HG02642 (cell line): ENCODE measurements around the gene TDRKH.

Source experiments
- ATAC-seq: cut with Tn5 transposase; IDR thresholded peaks from one replicate; pipeline ENCODE4 v1.9.1; 2021; ENCODE audit warnings: mild to moderate bottlenecking; ENCODE audit not compliant: unreplicated experiment, poor library complexity

The TDRKH gene

DNA sequence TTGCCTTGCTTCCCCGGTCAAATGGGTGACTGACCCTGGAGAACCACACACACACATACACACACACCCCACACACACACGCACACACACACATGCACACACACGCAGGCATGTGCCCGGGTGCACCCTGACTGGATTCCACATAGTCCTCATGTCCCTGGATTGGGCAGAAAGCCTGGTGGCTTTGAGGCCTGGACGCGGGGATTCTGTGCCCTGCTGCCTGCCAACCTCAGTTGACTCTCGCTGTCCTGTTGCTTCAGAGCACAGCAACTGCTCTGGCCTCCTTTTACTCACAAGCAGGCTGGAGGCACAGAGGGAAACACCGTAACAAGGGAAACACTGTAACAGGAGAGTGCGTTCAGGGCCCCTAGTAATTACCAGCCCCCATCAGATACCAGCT is 34.9 kb upstream of the TDRKH start:
- ATAC-seq = no peak

GRCh38 chr1:151823175-151823574 is 32.9 kb upstream of the TDRKH start:
- ATAC-seq = no peak

- ATAC-seq = no peak
Observed at GRCh38 chr1:151822404-151822803, 32.1 kb upstream of the TDRKH start.

DNA sequence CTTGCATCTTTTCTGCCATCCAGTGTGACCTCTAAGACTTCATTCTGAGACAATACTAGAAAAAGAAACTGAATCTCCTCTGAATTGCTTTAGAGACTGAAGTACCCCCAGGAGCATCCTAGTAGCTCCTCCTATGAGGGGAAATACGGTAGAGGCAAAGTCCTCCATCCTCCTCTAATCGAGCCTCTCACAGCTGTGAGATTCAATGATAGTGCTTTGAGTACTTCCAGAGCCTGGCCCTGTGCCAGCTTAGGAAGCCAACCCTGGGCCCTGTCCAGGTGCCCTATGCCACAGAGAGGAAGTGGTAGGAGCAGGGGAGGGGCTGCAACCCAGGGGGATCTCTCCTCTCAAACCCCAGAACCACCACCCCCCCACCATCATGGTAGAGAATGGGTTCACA is 30.6 kb upstream of the TDRKH start:
- no peak for ATAC-seq

- no peak for ATAC-seq
Observed at GRCh38 chr1:151819976-151820623, 29.8 kb upstream of the TDRKH start.

- ATAC-seq = no peak
Observed at GRCh38 chr1:151819227-151819835, 29.0 kb upstream of the TDRKH start.

DNA sequence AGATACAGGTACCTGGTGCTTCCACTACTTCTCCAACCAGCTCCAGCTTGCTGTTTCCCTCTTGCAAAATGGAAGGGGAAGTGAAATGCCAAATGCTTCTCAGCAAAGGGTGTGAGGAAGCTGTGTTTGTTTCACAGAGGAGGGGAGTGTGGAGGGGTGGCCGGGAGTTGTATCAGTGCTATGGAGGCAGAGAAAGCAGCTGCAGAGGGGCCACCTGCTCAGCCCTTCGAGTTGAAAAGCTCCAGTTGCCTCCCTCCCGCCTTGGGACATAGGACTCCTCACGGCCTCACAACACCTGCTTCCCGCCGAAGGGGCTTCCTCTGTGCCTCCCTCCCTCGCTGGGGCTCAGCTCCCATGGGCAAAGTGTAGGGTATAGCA is 27.0 kb upstream of the TDRKH start:
- no peak for ATAC-seq

GRCh38 chr1:151816548-151817352 is 26.4 kb upstream of the TDRKH start:
- ATAC-seq = no peak

GRCh38 chr1:151815716-151816327 is 25.5 kb upstream of the TDRKH start:
- ATAC-seq = no peak

DNA sequence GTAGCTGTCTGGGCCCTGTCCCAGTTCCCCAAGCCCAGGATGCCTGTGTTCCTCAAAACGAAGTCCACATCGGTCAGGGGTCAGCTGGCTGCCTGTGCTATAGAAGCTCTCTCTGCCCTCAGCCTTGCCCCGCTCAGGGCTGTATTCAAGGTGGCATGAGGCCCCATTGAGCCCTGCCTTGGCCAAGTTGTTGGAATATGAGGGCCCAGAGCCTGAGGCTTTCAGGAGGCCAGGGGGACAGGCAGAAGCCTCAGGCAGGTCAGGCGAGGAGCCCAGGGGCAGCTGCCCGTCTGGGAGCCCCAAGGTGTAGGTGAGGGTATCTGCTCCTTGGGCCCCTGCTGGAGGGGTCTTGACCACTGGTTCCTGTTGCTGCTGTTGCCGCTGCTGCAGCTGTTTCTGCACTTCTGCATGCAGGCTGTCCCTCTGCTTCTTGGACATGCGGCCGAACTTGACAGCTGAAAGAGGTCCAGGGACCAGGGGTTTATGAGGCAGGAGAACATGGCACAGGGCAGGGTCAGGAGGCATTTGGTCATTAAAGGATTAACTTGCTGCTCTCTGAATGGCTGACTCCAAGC is 24.8 kb upstream of the TDRKH start:
- ATAC-seq = no peak

DNA sequence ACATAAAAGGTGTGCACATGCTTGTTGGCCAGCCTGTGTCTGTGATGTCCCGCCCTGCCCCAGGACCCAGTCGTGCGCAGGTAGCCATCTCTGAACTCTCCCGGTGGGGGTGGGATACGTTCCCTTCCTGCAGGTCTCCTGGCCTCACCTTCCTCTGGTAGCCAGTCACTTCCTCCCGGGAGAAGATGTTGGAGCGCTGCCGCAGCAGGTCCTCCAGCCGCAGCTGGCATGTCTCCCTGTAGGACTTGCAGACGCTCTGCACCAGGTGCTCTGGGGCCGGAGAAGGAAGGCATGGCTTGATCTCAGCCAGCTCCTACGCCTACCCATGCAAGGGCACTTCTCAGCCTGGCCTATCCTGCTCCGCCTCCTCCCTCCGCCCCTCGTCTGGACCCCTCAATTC is 24.1 kb upstream of the TDRKH start:
- ATAC-seq = no peak

DNA sequence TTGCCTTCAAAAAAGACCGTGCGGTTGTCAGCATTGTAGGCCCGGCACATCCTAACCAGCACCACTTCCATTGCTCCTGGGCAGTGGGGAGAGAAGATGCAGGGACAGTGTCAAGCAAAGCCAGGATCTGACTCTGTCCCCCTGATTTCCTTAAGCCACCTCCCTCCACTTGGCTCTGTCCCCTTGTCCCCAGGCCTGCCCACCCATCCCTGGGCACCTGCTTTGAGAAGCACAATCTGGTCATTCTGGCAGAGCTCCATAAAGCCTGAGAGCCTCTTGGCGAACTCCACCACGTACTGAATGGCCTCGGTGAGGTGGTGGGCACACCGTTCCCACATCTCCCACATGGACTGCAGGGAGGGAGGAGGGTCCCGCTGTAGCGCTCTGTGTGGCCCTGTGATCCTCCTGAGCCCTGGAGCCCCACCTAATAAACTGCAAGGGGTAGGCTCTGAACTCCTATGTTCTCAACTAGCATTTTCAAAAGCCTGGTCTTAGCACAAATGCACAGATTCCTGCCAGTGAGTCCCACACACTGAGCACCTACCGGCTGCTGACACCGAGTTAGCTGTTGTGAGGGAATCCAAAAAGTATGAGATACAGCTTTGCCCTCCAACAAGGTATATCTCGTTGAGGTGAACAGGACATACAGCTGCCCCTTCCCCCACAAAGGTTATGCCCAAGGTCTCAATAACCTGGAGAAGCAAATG is 23.1 kb upstream of the TDRKH start:
- no peak for ATAC-seq

GRCh38 chr1:151811181-151811580 is 20.9 kb upstream of the TDRKH start:
- no peak for ATAC-seq

DNA sequence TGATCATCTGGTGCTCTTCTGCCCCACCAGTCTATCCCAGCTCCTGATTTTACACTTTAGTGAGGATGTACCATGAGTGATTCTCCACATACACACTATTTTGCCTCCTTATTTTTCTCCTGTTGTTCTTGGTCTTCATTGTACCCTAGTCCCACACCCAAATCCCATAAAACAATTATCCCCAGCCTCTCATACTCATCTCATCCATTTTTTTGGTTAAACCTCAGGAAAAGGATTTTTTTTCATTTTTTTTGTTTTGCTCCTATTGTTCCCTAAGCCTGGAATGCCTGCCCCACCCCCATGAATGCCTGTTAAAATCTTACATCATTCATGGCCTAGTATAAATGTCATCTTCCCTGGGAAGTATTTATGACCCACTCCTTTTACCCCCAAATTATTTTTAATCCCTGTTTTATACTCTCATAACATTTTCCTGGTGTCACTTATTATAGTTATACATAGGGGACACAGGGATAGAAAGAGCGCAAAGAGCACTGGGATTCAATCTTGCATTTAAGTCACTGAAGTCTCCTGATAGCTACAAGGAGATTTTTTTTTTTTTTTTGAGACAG is 19.8 kb upstream of the TDRKH start:
- no peak for ATAC-seq

- no peak for ATAC-seq
Observed at GRCh38 chr1:151809290-151809984, 19.1 kb upstream of the TDRKH start.

- no peak for ATAC-seq
Observed at GRCh38 chr1:151807766-151808165, 17.5 kb upstream of the TDRKH start.

- ATAC-seq = no peak
Observed at GRCh38 chr1:151807131-151807530, 16.8 kb upstream of the TDRKH start.

DNA sequence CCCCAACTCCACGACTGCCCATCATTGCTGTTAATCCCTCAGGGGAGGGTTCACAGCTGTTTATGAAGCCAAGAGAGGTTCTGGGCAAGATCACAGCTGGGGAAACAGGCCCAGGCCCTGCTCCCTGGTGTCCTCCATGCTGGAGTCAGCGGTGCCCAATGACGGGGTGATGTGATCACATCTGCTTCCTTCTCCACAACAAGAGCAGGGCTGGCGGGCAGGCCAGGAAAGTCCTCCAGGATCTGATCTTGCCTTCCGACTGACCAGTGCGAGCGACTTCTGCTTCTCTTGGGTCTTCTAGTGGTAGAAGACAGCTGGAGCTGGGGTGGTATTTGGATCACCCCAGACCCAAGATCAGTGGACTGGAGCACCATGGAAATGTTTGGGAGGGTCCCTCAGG is 15.9 kb upstream of the TDRKH start:
- no peak for ATAC-seq

- ATAC-seq = no peak
Observed at GRCh38 chr1:151805066-151805820, 14.9 kb upstream of the TDRKH start, which contains the start of gene LINGO4. TSS of gene LINGO4 (minus strand) at chr1:151805419. CDS start at chr1:151802704, 2,715 bp downstream.
